GM23248 (cell line): Measurements from ENCODE around the gene PGBD1.

Experiments used
- EZH2 ChIP-seq: fragments of 200-600 bp; sonication (generic); IDR thresholded peaks from 2 replicates; pipeline ENCODE4 v1.6.1; 2018; ENCODE audit warnings: antibody characterized with exemption, mild to moderate bottlenecking; ENCODE audit not compliant: insufficient read depth, poor library complexity, severe bottlenecking
- EZH2phosphoT487 ChIP-seq: fragments of 200-600 bp; sonication (generic); IDR thresholded peaks from 2 replicates; pipeline ENCODE4 v1.6.1; 2018; ENCODE audit warnings: antibody characterized with exemption, moderate library complexity, mild to moderate bottlenecking, low read depth; ENCODE audit not compliant: insufficient read depth

- no peak for TF ChIP-seq EZH2
- no peak for TF ChIP-seq EZH2phosphoT487
Measured at GRCh38 chr6:28235912-28236452, 45.4 kb upstream of the PGBD1 start.
